GM18505 (cell line): Measurements from ENCODE around the gene KCNQ4.

Source experiments
- ATAC-seq: cut with Tn5 transposase; IDR thresholded peaks from one replicate; pipeline ENCODE4 v1.9.1; 2021; ENCODE audit not compliant: unreplicated experiment
- POLR2A ChIP-seq: IDR thresholded peaks from 4 replicates; pipeline ENCODE4 v1.6.1; 2011; ENCODE audit warnings: borderline replicate concordance; ENCODE audit not compliant: insufficient read depth, insufficient read length; ENCODE audit errors: extremely low read depth

Gene KCNQ4

GRCh38 chr1:40878906-40879305, 95.3 kb downstream of the KCNQ4 start:
- no peak for TF ChIP-seq POLR2A
- ATAC-seq = no peak

DNA sequence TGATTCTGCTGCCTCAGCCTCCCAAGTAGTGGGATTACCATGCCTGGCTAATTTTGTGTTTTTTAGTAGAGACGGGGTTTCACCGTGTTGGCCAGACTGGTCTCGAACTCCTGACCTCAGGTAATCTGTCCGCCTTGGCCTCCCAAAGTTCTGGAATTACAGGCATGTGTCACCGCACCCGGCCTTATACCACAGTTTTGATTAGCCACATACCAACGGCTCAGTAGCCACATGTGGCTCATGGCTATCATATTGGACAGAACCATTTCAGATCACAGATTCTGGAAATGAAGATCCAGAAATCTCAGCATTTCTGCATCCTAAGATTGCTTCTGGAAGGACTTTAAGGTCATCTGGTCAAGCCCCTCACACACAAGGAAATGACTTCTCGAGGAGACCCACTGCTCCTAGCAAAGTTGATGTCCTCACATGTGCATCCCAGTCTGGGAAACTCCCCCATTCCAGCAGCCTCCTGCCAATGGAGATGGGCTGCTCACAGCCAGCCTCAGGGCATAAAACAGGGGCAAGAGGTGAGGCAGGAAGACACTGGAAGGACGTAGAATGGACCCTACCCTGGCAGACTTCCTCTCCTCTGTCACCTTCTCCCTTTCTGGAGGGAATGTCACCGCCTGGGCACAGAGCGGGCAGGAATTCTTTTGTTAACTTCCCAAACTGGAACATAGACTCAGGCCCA, 96.0 kb downstream of the KCNQ4 start:
- ATAC-seq = no peak
- TF ChIP-seq POLR2A = no peak

- ATAC-seq = no peak
- TF ChIP-seq POLR2A = no peak
Measured at GRCh38 chr1:40880813-40881549, 97.4 kb downstream of the KCNQ4 start.

- no peak for TF ChIP-seq POLR2A
- no peak for ATAC-seq
Measured at GRCh38 chr1:40884055-40884795, 100.6 kb downstream of the KCNQ4 start.

GRCh38 chr1:40886318-40887011, 102.9 kb downstream of the KCNQ4 start:
- no peak for TF ChIP-seq POLR2A
- no peak for ATAC-seq

GRCh38 chr1:40887012-40887378, 103.4 kb downstream of the KCNQ4 start:
- ATAC-seq = no peak
- no peak for TF ChIP-seq POLR2A

GRCh38 chr1:40887652-40888051, 104.1 kb downstream of the KCNQ4 start:
- ATAC-seq = no peak
- TF ChIP-seq POLR2A = no peak
